ENCODE data around the gene C22orf39.

DNA sequence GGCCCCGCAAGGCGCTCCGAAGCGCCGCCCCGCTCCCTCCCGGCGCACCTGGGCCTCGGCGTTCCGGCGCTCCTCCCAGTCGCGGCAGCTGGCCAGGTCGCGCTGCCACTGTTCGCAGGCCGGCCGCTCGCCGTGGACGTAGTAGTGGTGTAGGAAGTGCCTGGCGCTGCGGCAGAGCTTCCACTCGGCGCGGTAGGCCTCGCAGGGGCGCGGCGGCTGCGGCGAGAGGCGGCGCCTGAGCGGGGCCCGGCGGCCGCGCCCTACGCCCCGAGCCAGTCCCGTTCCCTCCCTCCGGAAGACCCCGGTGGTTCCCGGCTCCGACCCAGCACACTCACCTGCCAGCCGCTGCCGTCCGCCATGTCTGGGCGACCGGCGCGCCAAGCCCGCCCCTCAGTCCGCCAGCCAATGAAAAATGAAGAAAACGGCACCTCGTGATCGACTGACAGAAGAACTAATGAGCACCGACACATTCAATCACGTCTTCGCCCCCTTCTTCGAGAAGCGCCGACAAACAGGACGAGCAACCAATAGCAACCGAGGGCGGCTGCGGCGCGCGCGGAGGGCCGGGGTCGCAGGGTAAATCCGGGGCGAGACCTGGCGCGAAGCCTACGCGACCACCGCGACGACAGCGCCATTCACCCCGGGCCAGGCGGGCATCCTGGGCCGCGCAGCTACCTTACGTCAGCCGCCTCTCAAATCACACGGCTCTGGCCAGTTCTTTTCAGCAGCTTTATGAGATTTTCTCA, at the start of gene C22orf39:
- TF ChIP-seq, protein P1, sequence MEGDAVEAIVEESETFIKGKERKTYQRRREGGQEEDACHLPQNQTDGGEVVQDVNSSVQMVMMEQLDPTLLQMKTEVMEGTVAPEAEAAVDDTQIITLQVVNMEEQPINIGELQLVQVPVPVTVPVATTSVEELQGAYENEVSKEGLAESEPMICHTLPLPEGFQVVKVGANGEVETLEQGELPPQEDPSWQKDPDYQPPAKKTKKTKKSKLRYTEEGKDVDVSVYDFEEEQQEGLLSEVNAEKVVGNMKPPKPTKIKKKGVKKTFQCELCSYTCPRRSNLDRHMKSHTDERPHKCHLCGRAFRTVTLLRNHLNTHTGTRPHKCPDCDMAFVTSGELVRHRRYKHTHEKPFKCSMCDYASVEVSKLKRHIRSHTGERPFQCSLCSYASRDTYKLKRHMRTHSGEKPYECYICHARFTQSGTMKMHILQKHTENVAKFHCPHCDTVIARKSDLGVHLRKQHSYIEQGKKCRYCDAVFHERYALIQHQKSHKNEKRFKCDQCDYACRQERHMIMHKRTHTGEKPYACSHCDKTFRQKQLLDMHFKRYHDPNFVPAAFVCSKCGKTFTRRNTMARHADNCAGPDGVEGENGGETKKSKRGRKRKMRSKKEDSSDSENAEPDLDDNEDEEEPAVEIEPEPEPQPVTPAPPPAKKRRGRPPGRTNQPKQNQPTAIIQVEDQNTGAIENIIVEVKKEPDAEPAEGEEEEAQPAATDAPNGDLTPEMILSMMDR (IDR thresholded peaks at IDR 0.05) = no peak
- peak; percentile 79 to 91 for TF ChIP-seq POLR2A (IDR thresholded peaks at IDR 0.05)

All from Peyer's patch (tissue), 4 donors.